GM19328 (cell line): Measurements from ENCODE around the gene NFATC2.

ENCODE experiments used
- ATAC-seq: cut with Tn5 transposase; IDR thresholded peaks from one replicate; pipeline ENCODE4 v1.9.1; 2021; ENCODE audit warnings: mild to moderate bottlenecking, moderate library complexity; ENCODE audit not compliant: unreplicated experiment

Gene NFATC2

DNA sequence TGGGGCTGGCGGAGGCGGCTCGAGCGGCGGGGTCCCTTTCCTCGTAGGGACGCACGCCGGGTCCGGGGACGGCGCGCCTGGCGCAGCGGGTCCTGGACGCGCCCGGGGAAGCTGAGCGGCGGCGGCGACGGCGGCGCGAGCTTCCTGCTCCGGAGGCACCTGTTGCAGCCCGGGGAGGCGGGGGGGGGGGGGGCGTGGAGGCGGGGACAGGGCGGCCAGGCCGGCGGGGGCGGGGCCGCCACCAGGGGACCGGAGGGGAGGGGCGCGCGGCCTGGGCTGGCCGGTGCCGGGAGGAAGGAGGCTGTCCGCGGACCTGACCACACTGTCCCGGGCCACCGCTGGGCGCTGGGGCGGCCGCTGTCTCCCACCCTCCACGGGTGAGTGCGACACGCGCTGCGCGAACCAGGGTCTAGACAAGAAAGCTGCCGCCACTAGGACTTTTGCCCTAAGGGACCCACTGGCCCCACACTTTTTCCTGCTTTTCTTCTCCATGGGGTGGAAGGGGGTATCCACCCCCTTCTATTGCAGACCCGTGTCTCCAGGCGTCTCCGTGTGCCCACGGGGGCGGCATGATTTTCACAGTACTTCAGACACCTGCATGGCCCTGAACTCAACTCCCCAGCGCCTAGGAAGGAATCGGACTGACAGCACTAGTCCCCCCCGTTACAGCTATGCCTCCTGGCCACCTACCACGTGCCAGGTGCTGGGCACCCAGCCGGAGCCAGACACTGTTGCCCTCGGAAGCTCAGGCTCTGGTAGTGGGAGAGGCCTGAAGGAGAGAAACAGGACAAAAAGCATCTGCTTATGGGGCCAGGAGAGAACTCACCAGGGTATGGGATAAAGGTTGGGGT is at the start of gene NFATC2:
TSS of gene NFATC2 (minus strand) at position 149 of the 851 bp plus-strand sequence. CDS start 220 bp downstream, outside the sequence.
- ATAC-seq: no peak

DNA sequence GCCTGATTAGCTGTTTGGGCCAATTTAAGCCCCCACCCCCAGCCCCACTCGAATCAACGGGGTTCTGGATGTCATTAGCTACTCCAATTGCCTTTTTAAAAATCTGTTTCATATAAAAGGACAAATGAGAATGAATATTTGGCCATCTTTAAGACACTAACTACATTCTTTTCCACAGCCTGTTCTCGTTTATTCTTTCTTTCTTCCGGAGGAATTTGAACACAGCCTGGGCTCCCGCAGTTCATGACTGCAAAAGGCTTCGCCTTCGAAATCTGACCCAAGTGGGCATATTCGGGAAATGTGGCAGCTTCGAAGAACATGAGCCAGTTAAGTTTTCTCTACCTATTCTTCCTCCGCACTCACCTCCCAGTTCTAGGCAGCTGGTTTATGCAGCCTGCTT is 49.4 kb upstream of the NFATC2 start:
- ATAC-seq: no peak

DNA sequence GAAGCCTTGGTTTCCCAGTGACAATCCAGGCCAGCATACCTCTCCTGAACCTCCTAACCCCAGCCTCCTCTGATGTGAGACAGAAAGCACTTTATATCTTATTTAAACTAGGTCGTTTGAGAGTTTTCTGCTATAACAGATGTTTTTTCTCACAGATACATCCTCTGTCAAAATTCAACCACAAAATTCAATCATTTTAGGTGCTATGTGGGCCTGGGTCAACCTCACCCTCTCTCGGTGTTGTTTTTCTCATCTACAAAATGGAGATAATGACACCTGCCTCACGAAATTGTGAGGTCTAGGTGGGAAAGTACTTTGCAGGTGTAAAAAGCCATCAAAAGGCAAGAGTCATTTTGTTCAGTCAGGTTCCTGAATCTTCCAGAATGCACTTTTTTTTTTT is 46.2 kb upstream of the NFATC2 start:
- ATAC-seq: no peak

DNA sequence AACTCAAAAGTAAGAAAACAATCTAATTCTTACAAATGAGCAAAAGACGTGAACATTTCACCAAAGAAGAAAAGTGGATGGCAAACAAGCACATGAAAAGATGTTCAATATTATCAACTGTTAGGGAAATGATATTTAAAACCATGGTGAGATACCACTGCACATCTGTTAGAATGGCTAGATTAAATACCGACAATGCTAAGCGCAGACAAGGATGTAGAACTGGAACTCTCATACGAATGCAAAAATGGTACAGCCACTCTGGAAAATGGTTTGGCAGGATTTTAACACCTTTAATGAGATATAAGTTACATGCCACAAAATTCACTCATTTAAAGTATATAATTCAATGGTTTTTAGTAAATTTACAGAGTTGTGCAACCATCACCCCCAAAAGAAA is 44.6 kb upstream of the NFATC2 start:
- ATAC-seq: no peak

DNA sequence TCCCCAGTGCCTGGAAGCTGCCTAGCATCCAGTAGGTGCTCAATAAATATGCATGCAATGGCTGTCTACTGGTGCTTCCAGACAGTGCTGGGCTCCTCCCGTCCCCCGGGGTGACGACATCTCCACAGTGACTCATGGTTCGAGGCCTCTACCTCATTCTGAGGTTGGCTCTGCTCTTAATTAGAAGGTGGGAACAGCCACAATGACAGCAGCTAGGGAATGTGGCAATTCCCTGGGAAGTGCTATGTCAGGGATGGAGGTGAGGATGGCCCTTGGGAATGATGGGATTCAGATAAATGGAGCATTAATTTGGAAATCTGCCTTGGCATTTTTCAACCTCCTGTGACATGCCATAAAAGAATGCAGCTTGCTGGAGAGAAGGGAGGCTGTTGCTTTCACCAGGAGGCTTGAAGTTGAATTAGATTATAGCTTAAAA is 43.5 kb upstream of the NFATC2 start:
- no peak for ATAC-seq

DNA sequence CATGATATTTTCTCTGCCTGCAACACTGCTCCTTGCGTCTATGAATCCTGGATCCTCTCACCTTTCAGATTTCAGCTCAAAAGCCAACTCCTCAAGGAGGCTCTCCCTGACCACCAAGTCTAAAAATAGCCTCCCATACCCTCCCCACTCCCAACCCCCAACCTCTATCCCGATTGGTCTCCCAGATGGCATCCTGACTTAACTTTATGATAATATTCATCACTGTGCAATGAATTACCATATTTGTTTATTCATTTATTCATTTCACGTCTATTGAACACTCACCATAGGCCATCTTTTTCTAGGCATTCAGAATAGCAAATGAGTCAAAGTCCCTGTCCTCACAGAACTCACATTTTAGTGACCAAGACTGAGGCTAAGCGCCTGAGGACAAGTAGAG is 42.6 kb upstream of the NFATC2 start:
- no peak for ATAC-seq

DNA sequence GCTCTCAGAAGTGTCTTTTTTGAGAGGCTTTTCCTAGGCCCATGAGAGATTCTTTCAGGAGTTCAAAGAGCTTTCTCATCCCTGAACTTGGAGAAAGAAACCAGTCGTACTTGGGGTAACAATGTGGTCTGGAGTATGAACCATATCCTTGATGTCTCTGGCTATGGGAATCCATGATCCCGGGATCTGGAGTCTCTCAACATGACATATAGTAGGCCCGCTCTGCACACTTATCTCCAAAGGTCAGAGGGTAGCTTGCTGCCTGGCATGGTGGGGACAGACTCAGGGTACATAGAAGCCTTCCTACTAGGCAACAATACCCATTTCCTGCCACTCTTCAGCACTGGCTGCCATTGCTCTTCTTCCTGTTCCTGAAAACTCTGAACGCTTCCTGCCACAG is 42.2 kb upstream of the NFATC2 start:
- ATAC-seq: no peak

DNA sequence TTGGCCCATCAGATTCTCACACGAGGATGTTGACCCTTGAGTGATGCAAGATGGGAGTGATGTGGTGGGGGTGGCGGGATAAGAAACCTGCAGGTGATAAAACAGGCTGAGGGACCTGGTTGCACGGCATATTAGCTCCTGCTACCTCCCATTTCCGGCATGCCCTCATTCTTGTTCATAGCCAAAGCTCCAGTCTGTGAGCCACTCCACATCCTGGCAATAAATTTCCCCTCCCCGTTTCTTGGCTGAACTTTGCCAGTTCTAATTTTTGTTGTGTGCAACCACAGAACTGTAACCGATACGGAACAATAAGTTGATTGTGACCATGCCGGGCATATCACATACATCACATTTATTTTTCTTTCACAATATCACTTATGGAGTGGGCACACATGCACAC is 41.6 kb upstream of the NFATC2 start:
- ATAC-seq: no peak

DNA sequence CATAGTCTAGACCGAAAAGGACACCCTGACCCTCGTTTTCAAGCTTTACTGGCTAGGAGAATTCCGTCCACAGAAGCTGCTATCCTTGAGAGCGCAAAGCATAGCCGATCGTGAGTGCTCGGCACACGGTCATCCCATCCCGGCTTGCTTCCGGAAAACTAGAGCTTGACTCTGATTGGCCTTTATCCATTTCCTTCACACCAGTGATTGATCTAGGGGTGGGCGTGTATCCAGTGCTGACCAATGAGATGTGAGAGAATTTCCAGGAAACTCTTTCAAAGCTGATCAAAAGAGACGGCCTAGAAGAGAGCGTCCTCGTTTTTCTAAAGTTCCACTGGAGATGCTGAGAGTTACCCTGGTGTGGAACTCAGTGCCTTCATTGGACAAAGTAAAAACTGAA is 41.0 kb upstream of the NFATC2 start:
- no peak for ATAC-seq

DNA sequence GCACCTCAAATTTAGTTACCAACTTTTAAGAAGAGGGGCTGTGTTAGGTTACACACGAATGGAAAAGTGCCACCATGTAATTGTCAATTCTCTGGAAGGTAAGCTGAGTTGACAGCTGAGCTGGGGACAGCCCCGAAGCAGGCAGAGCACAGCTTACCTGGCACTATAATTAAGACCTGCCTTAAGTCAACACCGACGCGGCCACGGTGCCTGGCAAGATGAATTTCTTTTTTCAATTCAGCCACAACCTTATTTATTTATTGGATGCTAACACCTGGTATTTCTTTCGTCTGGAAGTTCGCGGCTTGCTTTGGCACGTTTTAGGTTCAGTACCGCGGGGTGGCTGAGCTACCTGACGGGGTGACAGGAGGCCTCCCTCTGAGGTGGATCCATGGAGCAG is 40.6 kb upstream of the NFATC2 start:
- no peak for ATAC-seq

DNA sequence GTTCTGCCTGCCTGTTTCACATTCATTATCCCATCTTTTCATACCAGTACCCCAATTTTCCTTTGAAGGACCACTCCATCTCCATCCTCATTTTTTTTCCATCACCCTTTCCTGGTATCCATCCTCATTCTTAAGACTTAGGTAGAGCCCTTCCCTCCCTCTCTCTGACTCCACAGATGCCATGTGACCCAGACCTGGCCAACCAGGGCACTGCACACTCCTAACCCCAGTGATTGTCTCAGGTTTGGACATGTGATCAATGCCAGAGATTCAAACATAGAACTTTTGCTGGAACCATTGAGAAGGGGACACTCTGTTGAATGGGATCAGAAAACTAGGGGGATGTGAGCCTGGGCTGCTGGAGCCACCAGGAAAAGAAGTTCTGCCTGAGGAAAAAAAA is 39.1 kb upstream of the NFATC2 start:
- ATAC-seq: no peak

DNA sequence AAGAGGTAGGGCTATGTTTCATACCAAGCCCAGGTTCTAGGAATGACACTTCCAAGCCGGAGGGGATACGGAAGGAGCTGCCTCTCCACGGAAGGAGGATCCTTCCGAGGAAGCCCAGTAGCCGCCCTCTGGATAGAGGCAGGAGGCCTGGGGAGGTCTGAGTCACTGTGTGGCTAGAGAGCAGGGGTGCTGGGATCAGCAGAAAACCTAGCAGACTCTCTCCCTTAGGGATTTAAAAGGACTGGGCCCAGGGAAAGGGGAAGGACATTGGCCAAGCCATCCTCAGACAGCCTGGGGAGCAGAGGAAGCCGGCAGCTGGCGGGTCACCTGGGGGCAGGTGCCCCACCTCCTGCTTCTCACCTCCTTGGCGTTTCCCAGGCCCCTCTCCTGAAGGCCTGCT is 36.6 kb upstream of the NFATC2 start:
- ATAC-seq: no peak

DNA sequence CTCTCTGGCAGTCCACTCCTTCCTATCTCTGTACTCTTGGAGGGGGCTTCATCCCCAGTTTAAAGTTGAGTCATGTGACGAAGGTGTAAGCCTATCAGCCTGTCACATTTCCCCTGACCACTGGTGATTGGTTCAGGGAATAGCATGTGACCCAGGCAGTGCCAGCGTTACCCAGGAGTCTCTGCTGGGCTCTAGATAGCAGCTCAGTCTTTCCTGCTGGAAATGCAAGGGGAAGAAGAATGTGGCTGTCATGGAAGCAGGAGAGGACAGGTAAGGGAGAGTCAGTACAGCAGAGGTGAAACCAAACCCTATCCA is 35.6 kb upstream of the NFATC2 start:
- no peak for ATAC-seq

DNA sequence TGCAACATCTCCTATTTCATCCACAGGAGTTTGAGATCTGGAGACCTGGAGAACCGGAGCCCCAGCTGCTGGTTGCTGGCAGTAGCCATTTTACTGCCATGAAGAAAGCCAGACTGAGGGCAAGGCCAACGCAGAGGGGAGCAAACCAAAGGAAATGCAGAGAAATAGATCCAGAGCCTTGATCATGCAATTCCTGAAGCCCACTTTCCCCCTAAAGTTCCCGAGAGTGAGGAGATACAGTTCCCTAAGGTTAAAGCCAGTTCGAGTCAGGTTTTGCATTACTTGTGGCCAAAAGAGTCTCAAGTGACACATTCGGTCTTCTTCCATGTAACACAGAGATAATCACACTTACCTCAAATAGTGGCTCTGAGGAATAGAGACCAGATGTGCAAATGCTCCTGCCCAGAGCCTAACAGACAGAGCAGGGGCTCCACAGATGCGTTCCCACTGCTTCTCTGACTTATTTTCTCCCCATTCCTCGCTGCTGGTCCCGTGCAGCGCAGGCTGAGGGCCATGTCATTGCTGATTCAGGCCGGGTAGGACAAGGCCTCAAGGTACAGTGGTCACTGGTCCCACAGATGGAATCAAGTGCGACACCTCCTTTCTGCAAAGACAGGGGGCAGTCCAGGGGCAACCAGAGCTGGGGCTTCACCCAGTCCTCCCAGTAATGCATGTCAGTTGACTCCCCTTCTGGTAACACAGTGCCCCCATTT is 35.1 kb upstream of the NFATC2 start:
- ATAC-seq: no peak

DNA sequence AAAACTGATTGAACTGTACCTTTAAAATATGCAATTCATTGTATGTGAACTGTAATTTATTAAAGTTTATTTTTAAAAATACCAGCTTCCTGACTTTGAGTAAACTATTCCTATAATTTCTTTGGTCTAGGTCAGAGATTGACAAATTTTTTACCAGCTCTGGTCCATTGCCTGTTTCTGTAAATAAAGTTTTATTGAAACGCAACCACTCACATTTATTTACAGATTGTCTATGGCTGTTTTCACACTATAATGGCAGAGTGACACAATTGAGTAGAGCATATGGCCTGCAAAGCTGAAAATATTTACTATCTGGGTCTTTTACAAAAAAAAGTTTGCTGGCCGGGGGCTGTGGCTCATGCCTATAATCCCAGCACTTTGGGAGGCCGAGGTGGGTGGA is 33.0 kb upstream of the NFATC2 start:
- no peak for ATAC-seq

DNA sequence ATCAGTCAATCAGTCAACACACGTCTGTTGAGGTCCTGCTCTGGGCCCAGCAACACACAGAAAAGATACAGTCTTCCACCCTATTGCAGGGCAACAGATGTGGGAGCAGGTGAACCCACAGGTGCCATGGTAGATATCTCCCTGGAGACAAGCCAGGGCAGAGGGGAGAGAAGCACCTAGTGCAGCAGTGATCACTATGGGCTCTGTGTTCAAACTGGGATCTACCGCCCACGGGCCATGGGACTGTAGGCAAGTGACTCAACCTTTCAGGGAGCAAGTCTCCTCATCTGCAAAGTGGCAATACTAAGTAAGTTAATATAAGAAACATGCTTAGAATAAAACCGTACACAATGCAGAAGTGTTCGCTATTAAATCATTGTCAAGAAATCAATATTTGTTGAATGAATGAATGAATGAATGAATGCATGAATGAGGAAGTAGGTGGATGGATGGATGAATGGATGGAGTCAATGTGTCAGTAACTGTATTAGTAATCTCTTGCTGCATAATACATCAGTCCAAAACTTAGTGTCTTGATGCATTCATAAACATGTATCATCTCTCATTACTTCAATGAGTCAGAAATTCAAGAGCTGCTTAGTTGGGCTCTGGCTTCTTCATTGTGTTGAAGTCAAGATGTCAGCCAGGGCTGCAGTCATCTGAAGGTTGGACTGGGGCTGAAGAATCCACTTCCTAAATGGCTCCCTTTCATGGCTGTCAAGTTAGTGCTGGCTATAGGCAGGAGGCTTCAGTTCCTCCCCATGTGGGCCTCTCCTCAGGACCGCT is 31.9 kb upstream of the NFATC2 start:
- ATAC-seq: no peak

DNA sequence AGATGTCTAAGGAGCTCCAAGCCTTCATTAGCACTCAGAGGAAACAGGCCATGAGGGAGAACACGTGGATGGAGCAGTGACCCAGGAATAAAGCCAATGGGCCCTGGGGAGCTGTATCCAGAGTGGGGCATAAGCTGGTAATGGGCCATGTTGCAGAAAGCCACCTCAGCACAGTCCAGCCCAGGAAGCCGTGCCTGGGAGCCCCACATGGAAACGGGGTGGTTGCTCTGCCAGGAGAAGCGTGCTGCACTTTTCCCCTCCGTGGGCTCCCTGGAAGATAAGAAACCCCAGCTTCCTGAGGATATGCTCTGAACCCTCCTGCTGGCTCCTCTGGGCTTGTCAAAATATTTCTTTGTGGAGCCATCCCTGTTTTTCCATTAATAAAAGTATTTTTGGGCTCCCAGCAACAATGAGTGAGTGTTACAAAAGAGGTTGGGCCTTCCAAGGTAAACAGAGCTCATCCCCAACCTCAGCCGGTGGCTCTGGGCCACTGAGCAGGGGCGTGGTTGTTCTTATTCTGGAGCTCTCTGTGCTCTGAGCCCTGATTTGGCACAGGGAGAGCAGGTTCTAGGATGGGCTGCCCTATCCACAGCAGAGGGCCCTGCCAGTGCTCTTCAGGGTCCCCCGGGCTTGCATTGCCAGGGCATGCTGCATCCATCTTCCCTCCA is 31.2 kb upstream of the NFATC2 start:
- no peak for ATAC-seq

DNA sequence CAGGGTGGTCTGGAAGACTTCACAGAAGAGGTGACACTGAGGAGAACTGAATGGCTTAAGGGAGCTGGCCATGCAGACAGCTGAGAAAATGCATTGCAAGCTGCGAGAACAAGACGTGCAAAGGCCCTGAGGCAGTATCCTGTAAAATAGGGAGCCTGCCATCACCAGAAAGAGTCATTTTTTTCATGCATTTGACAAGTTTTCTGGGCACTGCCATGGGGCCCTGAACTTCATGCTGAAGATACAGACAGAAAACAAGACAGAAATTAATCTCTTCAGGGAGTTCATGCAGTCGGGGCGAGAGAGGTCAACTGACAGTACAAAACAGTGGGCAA is 28.9 kb upstream of the NFATC2 start:
- no peak for ATAC-seq

DNA sequence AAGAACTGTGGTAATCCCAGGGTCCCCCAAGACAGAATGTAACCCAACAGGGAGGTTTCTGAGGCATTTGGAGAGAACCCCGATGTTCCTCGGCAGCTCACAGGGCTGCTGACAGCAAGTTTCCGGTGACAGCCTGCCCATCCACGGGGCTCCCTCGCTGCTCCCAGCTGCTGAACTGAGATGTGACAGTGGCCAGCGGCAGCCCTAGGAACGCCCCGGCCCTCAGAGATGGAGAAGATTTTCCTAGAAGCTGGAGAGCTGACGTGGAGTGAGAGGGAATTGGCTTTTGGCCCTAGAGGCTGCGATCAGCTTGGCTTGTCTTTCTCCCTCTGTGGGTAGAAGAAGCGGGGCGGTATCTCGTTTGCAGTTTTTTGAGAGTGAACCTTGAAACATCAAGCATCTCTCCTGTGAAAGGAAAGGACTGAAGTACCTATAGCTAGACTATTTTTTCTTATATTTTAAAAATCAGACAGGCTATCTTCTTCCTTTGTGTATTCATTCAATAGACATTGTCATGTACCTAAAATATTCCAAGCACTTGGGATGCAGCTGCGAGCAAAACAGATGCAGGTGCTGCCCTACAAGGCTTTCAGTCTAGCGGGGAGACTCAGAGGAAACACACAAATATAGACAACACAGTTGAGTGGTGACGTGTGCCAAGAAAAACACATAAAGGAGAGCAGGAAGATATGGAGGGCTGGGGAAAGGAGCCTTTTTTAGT is 28.4 kb upstream of the NFATC2 start:
- no peak for ATAC-seq

DNA sequence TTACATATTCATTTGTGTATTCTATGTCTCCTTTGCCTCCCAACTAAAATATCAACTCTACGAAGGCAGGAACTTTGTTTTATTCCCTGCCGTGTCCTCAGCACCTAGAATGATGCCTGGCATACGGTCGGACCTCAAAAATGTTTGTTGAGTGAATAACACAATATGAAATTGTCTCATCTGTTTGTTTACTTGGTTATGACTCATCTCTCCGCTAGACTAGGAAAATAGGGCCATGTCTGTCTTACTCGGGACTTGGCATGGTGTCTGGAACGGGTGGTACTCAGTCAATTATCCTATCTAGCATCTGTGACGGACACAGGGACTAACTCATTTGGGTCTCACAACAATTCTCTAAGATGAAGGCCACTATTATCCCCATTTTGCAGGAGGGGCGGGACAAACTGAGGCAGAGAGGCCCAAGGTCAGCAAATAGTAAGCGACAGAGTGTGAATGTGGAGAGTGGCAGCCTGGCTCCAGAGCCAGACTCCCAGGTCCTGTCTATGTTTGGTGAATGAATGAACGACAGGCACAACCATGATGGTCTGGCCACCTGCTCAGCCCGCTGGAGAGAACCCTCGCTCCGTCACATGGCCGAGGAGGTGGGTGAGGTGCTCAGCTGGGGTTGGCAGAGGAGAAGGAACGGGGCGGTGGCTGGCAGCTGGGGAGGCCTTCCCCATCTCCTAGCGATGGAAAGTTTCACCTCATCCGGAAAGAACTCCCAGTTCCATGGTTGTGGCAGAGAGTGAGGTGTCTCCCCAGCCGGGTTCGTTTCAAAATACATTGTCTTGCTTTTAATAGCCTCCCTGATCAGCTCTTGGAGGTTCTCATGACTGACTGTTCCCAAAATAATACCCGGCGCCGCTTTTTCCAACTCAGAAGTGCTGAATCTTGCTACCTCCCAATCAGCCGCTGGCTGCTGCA is 27.6 kb upstream of the NFATC2 start:
- no peak for ATAC-seq
